Activated B cell treated with CpG ODN at 0.5 μM for 24 hours (primary cell): ENCODE measurements around the gene METAP1D. TPM values are rescaled to one million over a fixed set of nuclear protein-coding genes. Genes with fewer than 3 reads are reported as not detected.
"Not testable (repeated sequence)": the region's sequence is repeated elsewhere in the genome, so short reads cannot be mapped to it uniquely, and the experiment has no call there.

Experiments used
- ATAC-seq: fragments of 200-7000 bp; cut with Tn5 transposase; one replicate; pipeline ENCODE4 v1.10.0; 2021; ENCODE audit warnings: low read depth, mild to moderate bottlenecking, moderate library complexity
- CTCF ChIA-PET: fragments of 350-600 bp; sonication (Branson Sonifier 250); formaldehyde crosslinking; loops from one replicate; lab custom pipeline; 2021; ENCODE audit warnings: antibody characterized with exemption; lab: Charles Lee
- POLR2A ChIA-PET: fragments of 350-600 bp; sonication (Branson Sonifier 250); formaldehyde crosslinking; loops from one replicate; lab custom pipeline; 2021; ENCODE audit warnings: antibody characterized with exemption; lab: Charles Lee
- DNase-seq: peaks from one replicate; pipeline ENCODE4 v3.0.0; 2022
- H3K27ac Mint-ChIP-seq: one replicate; pipeline ENCODE4 v1.8.0; 2020; ENCODE audit warnings: mixed read lengths
- H3K27me3 Mint-ChIP-seq: one replicate; pipeline ENCODE4 v1.8.0; 2021; ENCODE audit warnings: mixed read lengths
- H3K36me3 Mint-ChIP-seq: one replicate; pipeline ENCODE4 v1.8.0; 2021; ENCODE audit warnings: low read depth, mixed read lengths
- H3K4me1 Mint-ChIP-seq: one replicate; pipeline ENCODE4 v1.8.0; 2021; ENCODE audit warnings: mixed read lengths
- H3K4me3 Mint-ChIP-seq: one replicate; pipeline ENCODE4 v1.8.0; 2020; ENCODE audit warnings: mild to moderate bottlenecking, mixed read lengths
- H3K9me3 Mint-ChIP-seq: one replicate; pipeline ENCODE4 v1.8.0; 2020; ENCODE audit warnings: mixed read lengths
- intact Hi-C: fragments of 100-400 bp; cut with micrococcal nuclease; formaldehyde crosslinking; loops from one replicate; pipeline ENCODE4 v1.15.1; 2024
- total RNA-seq: library from RNA; stranded (reverse); gene quantifications from 2 replicates; pipeline ENCODE4 v1.2.3, GENCODE V29; 2022
- TF ChIP-seq, protein P1 (sequence below): fragments of 200-600 bp; IDR thresholded peaks from one replicate; pipeline ENCODE4 v1.8.0; 2022; ENCODE audit warnings: antibody characterized with exemption, mild to moderate bottlenecking

Gene METAP1D
- total RNA-seq, 1 donor from 2014 or later, result 13.7 TPM

DNA sequence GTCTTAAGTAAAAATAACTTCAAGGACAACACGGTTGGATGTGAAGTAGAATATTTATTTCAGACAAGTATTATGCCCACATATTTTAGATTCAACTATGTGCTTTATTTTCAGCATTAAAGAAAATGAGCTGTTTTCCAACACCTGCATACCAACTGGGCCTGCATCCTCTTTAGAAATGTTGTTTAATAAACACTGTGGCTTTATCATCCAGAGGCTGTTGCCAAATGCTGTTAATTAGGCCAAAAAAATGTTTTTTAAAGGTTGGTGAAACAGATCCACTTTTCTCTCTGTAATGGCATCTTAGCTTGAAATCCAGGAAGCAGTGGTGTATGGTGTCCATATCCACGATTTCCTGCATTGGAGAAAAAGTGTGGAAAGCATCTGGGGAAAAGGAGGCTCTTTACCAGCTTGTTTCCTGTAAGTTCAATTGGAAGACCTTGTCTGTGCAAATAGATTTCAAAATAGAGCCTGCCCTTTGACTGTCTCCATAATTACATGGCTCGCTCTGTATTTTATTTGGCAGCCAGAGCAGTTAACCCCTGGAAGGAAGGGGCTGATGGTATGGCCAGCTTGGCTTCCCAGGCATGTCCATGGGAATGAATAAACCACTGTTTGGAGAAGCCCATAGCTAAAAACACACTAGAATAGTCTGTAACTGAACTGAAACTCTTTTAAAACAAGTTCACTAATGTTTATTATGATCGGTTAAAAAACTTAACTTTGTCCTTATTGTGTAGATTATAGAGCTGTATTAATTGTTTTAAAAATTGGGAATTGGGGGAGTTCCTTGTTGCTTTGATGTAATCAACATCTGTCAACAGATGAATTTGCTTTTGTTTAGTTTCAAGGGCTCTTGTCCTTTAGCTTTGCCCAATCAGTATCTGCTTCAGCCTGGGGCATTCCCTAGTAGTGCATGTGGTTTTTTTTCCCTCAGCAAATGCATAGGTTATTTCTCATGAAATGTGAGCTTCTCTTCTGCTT, 52.5 kb downstream of the METAP1D start:
- H3K36me3 Mint-ChIP-seq, result no peaks in the 10 kb centered on the region
- H3K4me1 Mint-ChIP-seq, result no peaks in the 10 kb centered on the region
- TF ChIP-seq, protein P1, sequence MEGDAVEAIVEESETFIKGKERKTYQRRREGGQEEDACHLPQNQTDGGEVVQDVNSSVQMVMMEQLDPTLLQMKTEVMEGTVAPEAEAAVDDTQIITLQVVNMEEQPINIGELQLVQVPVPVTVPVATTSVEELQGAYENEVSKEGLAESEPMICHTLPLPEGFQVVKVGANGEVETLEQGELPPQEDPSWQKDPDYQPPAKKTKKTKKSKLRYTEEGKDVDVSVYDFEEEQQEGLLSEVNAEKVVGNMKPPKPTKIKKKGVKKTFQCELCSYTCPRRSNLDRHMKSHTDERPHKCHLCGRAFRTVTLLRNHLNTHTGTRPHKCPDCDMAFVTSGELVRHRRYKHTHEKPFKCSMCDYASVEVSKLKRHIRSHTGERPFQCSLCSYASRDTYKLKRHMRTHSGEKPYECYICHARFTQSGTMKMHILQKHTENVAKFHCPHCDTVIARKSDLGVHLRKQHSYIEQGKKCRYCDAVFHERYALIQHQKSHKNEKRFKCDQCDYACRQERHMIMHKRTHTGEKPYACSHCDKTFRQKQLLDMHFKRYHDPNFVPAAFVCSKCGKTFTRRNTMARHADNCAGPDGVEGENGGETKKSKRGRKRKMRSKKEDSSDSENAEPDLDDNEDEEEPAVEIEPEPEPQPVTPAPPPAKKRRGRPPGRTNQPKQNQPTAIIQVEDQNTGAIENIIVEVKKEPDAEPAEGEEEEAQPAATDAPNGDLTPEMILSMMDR, result no peak
- no peak overlapping the region for H3K27ac Mint-ChIP-seq
- H3K4me3 Mint-ChIP-seq, result no peak overlapping the region
- no peaks in the 10 kb centered on the region for H3K9me3 Mint-ChIP-seq
- POLR2A ChIA-PET, result no interaction called here
- DNase-seq (no peak), ATAC-seq (no peak)
- H3K27me3 Mint-ChIP-seq, result no peaks in the 10 kb centered on the region
- CTCF ChIA-PET, result no interaction called here
- intact Hi-C loops, result no loop called here

DNA sequence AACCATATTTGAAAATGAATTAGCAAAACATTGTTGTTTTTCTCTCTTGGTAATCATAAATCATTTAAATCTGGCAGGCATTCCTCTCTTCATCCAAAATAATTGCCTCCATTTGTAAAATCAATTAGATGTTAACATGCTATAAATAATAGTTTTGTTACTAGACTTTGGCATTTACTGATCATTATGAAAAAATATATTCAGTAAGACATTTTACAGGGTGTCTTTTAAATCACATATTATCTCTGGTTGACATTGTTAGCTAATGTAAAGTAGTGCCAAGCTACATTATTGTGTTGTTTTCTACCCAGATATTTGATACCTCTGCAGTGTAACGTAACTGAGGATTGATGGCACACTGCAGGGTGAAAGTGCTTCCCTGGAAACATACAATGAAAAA, 53.7 kb downstream of the METAP1D start:
- DNase-seq, result no peak
- Mint-ChIP-seq H3K27me3 (no peaks in the 10 kb centered on the region), H3K9me3 (no peaks in the 10 kb centered on the region), H3K4me1 (no peaks in the 10 kb centered on the region), H3K27ac (no peak overlapping the region), H3K36me3 (no peaks in the 10 kb centered on the region), H3K4me3 (no peak overlapping the region)
- CTCF ChIA-PET, result no interaction called here
- TF ChIP-seq, protein P1, result no peak
- no peak for ATAC-seq
- POLR2A ChIA-PET, result no interaction called here
- intact Hi-C loops, result no loop called here

DNA sequence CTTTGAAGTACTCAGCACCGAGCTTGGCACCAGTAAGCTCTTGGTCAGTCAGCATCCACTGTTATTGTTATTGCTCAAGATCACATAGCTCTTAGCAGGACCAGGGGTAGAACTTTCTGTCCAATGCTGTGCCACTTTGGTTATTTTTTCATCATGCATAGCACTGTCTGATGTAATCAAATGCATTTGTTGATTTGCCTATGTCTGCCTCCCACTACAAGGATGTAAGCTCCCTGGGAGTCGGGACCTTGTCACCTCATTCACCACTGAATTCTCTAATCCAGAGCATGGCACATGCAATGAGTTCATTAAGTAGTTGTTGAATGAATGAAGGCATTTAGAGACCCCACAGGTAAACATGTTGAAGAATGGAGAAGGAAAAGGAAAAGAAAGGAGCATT, 56.5 kb downstream of the METAP1D start:
- intact Hi-C loops, result no loop called here
- ChIA-PET POLR2A (no interaction called here), CTCF (interaction anchor here (0.5 kb wide), 1 partner anchor 355 kb away, joined by 3 read pairs; no protein-coding TSS in a partner anchor)
- Mint-ChIP-seq H3K4me1 (no peaks in the 10 kb centered on the region), H3K4me3 (no peak overlapping the region), H3K36me3 (no peaks in the 10 kb centered on the region), H3K27ac (no peak overlapping the region), H3K9me3 (no peaks in the 10 kb centered on the region), H3K27me3 (no peaks in the 10 kb centered on the region)
- DNase-seq (no peak), ATAC-seq (no peak)
- TF ChIP-seq, protein P1, result no peak

DNA sequence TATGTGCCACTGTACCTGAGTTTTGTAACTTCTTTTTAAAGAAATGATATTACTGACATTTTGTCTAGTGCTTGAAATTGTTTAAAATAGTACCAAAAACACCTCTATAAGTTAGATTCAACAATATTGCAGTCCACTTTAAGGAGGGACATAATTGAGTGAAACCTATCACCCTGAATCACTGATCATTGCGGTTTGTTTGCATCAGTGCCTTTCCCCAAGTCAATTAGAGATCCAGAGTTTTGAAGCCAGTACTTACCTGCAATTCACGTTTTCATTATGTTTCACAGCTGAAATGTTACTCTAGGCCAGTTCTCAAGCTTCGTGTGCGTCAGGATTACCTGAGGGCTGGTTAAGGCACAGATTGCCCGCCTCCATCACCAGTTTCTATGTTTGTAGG, 58.9 kb downstream of the METAP1D start:
- Mint-ChIP-seq H3K27me3 (no peaks in the 10 kb centered on the region), H3K4me3 (no peak overlapping the region), H3K36me3 (peaks cover 13% of the 10 kb centered on the region), H3K9me3 (no peaks in the 10 kb centered on the region), H3K4me1 (no peaks in the 10 kb centered on the region), H3K27ac (no peak overlapping the region)
- intact Hi-C loops, result no loop called here
- no peak for ATAC-seq
- ChIA-PET CTCF (interaction anchor here (0.7 kb wide), 1 partner anchor 237 kb away, joined by 3 read pairs; no protein-coding TSS in a partner anchor), POLR2A (no interaction called here)
- DNase-seq, result no peak
- TF ChIP-seq, protein P1, result no peak

DNA sequence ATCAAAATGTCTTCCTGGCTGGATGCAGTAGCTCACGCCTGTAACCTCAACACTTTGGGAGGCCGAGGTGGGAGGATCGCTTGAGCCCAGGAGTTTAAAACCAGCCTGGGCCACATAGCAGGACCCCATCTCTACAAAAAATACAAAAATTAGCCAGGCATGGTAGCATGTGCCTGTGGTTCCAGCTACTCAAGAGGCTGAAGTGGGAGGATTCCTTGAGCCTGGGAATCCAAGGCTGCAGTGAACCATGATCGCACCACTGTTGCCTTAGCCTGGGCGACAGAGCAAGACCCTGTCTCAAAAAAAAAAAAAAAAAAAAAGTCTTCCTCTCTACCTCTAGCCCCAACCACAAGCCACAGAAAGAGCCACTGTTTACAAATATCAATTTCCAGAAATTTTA, 60.4 kb downstream of the METAP1D start:
- H3K4me3 Mint-ChIP-seq, H3K27me3 Mint-ChIP-seq, DNase-seq, intact Hi-C loops, H3K4me1 Mint-ChIP-seq, ATAC-seq, H3K9me3 Mint-ChIP-seq, H3K27ac Mint-ChIP-seq, CTCF ChIA-PET: not testable (repeated sequence)
- H3K36me3 Mint-ChIP-seq, result peaks cover 18% of the 10 kb centered on the region
- POLR2A ChIA-PET, result interaction anchor here (0.7 kb wide), 1 partner anchor 12 kb away, joined by 7 read pairs; no protein-coding TSS in a partner anchor
